ENCODE results near the gene TBC1D25.

DNA sequence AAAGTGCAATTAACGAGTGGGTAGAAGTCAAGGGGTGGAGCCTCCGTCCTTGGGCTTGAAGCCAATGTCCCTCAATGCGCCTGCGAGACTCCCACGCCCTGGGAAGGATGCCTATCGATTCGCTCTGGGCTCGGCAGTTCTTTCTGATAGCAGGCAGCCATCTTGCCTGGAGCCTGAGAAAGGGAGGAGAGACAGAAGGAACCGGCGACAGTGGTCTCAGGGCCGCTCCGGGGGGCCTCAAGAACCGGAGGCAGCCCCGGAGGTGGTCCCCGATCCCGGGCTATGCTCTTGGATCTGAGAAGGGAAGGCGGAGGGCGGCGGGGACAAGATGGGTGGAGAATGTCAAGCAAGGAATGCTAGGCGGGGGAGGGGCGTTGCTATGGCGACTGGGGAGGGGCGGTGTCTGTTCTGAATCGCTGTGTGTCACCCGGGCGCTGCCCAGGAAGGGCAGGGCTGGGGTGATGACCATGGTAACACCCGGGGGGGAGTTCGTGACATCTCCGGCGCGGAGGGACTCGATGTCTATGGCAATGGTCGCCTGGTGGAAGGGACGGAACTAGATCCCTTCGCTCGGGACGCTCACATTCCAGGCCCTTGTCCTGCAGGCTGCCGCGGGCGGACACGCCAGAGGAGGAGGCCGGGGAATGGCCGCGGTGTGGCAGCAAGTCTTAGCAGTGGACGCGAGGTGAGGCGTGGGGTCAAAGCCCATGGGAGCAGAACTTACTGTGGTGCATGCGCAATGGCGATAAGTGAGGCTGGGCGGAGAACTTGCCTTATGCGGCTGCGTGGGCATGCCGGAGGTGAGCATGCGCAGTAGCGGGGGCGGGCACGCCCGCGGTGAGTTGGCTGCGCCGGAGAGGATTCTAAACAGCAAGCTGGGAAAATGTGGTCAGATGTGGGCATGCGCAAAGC lies 58.1 kb downstream of the TBC1D25 start, which contains the start of gene WDR13:
- no peak for TF ChIP-seq L3MBTL2 (conservative IDR thresholded peaks at IDR 0.05)
- no peak for TF ChIP-seq BHLHE40 (IDR thresholded peaks at IDR 0.05; ENCODE audit: borderline replicate concordance)
